Neural progenitor cell (in vitro differentiated cells): ENCODE results near the gene UTP15. TPM values are rescaled to one million over a fixed set of nuclear protein-coding genes. Genes with fewer than 3 reads are reported as not detected.

Experiments
- DNase-seq: peaks from one replicate; pipeline ENCODE4 v3.0.0-alpha.2; 2016; ENCODE audit warnings: low spot score
- H2AFZ ChIP-seq: fragments of 200-600 bp; sonication (generic); replicated peaks from 2 replicates; pipeline ENCODE4 v1.6.1; 2016; ENCODE audit warnings: antibody characterized with exemption
- H3F3A ChIP-seq: fragments of 200-600 bp; sonication (generic); 2 replicates; pipeline ENCODE4 v1.6.1; 2016; ENCODE audit warnings: antibody characterized with exemption, low read depth
- H3K27ac ChIP-seq: fragments of 200-600 bp; sonication (generic); 2 replicates; pipeline ENCODE4 v1.5.1; 2016; ENCODE audit warnings: mild to moderate bottlenecking
- H3K27me3 ChIP-seq: fragments of 200-600 bp; sonication (generic); 2 replicates; pipeline ENCODE4 v1.6.1; 2016; ENCODE audit warnings: mild to moderate bottlenecking, moderate library complexity
- H3K36me3 ChIP-seq: fragments of 200-600 bp; sonication (generic); 2 replicates; pipeline ENCODE4 v1.5.1; 2016
- H3K4me1 ChIP-seq: fragments of 200-600 bp; sonication (generic); 2 replicates; pipeline ENCODE4 v1.6.1; 2016; ENCODE audit warnings: mixed run types
- H3K4me2 ChIP-seq: fragments of 200-600 bp; sonication (generic); 2 replicates; pipeline ENCODE4 v1.6.1; 2016
- H3K4me3 ChIP-seq: fragments of 200-600 bp; sonication (generic); 2 replicates; pipeline ENCODE4 v1.5.1; 2016
- H3K79me2 ChIP-seq: fragments of 200-600 bp; sonication (generic); 2 replicates; pipeline ENCODE4 v1.6.1; 2016; ENCODE audit warnings: low read depth
- H3K9ac ChIP-seq: fragments of 200-600 bp; sonication (generic); 2 replicates; pipeline ENCODE4 v1.6.1; 2016
- H3K9me3 ChIP-seq: fragments of 200-600 bp; sonication (generic); 2 replicates; pipeline ENCODE4 v1.5.1; 2016; ENCODE audit warnings: low read depth
- H4K20me1 ChIP-seq: fragments of 200-600 bp; sonication (generic); 2 replicates; pipeline ENCODE4 v1.6.1; 2016; ENCODE audit warnings: low read depth
- H3K27ac Mint-ChIP-seq: 3 replicates; pipeline ENCODE4 v1.8.0; 2021; ENCODE audit warnings: mixed read lengths
- H3K27me3 Mint-ChIP-seq: 2 replicates; pipeline ENCODE4 v1.8.0; 2022; ENCODE audit warnings: low read depth, mild to moderate bottlenecking, inconsistent platforms, moderate library complexity, mixed read lengths; ENCODE audit not compliant: insufficient read depth
- H3K36me3 Mint-ChIP-seq: 3 replicates; pipeline ENCODE4 v1.8.0; 2021; ENCODE audit warnings: mixed read lengths
- H3K4me1 Mint-ChIP-seq: 3 replicates; pipeline ENCODE4 v1.8.0; 2021; ENCODE audit warnings: mixed read lengths
- H3K4me3 Mint-ChIP-seq: 3 replicates; pipeline ENCODE4 v1.8.0; 2021; ENCODE audit warnings: mild to moderate bottlenecking, moderate library complexity, mixed read lengths
- H3K9me3 Mint-ChIP-seq: 3 replicates; pipeline ENCODE4 v1.8.0; 2020; ENCODE audit warnings: mixed read lengths
- EZH2 ChIP-seq: fragments of 200-600 bp; sonication (generic); IDR thresholded peaks from 2 replicates; pipeline ENCODE4 v1.6.1; 2017; ENCODE audit warnings: antibody characterized with exemption, mild to moderate bottlenecking, moderate library complexity
- EZH2phosphoT487 ChIP-seq: fragments of 200-600 bp; sonication (generic); IDR thresholded peaks from 2 replicates; pipeline ENCODE4 v1.6.1; 2017; ENCODE audit warnings: antibody characterized with exemption
- total RNA-seq: library from RNA; depleted of rRNA; stranded (reverse); fragments of >200 nt; gene quantifications from 2 replicates; pipeline ENCODE4 v1.2.3, GENCODE V29; 2015; ENCODE audit warnings: low replicate concordance
- TF ChIP-seq, protein P1 (sequence below): fragments of 200-600 bp; sonication (generic); IDR thresholded peaks from 2 replicates; pipeline ENCODE4 v1.5.1; 2017; ENCODE audit warnings: antibody characterized with exemption, mild to moderate bottlenecking

UTP15 gene
- total RNA-seq, 1 donor from 2014 or later: 34.4 TPM

DNA sequence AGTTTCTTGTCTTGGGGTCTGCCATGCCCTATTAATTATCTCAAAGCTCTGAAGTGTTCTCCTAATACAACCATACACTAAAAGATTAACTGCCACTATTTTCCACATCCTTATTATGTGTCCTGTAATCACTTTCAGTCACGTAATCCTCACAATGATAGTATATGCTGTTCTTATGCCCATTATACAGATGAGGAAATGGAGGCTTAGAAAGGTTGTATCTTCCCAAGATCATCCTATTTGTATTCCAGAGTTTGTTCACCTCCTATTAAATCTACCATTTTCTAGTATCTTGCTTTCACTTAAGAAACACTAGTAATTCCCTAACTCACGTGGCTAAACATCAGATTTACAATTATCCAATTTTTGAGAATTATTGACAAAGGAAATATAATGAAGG, 57.5 kb downstream of the UTP15 start:
- no peak for DNase-seq
- no peak overlapping the region for H3K9ac ChIP-seq
- no peaks in the 10 kb centered on the region for H4K20me1 ChIP-seq
- Mint-ChIP-seq H3K27me3 (peaks cover 19% of the 10 kb centered on the region), H3K36me3 (no peaks in the 10 kb centered on the region), H3K9me3 (no peaks in the 10 kb centered on the region), H3K4me3 (no peak overlapping the region), H3K4me1 (peaks cover 3% of the 10 kb centered on the region), H3K27ac (no peak overlapping the region)
- H3K4me2 ChIP-seq: no peak overlapping the region
- H3K79me2 ChIP-seq: no peaks in the 10 kb centered on the region
- H2AFZ ChIP-seq: no peak overlapping the region
- H3K4me3 ChIP-seq: no peak overlapping the region
- H3K36me3 ChIP-seq: no peaks in the 10 kb centered on the region
- H3K27ac ChIP-seq: no peak overlapping the region
- peaks cover 49% of the 10 kb centered on the region for H3K27me3 ChIP-seq
- TF ChIP-seq EZH2phosphoT487 (no peak), EZH2 (no peak)
- TF ChIP-seq, protein P1, sequence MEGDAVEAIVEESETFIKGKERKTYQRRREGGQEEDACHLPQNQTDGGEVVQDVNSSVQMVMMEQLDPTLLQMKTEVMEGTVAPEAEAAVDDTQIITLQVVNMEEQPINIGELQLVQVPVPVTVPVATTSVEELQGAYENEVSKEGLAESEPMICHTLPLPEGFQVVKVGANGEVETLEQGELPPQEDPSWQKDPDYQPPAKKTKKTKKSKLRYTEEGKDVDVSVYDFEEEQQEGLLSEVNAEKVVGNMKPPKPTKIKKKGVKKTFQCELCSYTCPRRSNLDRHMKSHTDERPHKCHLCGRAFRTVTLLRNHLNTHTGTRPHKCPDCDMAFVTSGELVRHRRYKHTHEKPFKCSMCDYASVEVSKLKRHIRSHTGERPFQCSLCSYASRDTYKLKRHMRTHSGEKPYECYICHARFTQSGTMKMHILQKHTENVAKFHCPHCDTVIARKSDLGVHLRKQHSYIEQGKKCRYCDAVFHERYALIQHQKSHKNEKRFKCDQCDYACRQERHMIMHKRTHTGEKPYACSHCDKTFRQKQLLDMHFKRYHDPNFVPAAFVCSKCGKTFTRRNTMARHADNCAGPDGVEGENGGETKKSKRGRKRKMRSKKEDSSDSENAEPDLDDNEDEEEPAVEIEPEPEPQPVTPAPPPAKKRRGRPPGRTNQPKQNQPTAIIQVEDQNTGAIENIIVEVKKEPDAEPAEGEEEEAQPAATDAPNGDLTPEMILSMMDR: no peak
- peaks cover 17% of the 10 kb centered on the region for H3F3A ChIP-seq
- H3K9me3 ChIP-seq: no peaks in the 10 kb centered on the region
- H3K4me1 ChIP-seq: peaks cover 9% of the 10 kb centered on the region

DNA sequence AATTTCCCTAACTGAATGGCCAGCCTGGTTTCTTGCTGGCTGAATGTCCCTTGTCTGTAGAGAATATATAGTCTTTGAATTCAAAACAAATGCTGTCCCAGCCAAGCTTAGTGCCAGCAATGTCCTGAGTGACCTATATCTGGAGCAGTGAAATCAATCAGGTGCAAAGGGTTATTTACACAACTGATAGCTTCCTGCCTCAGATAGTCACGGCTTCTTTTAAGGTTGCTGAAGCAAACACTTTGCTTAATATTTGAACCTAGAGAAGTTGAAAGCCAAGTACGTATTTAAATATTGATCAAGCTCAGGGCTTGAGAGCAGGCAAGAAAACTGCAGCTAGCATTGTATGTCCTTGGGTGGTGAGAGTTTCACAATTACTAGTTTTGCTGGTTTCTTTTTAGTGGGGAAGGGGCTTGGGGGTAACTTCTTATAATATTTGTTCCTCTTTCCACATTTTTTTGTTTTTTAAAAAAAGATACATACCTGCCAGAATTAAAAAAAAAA, 58.4 kb downstream of the UTP15 start:
- no peaks in the 10 kb centered on the region for H4K20me1 ChIP-seq
- H3K9me3 ChIP-seq: no peaks in the 10 kb centered on the region
- H3K4me3 Mint-ChIP-seq: no peak overlapping the region
- no peaks in the 10 kb centered on the region for H3K36me3 Mint-ChIP-seq
- H3F3A ChIP-seq: peaks cover 17% of the 10 kb centered on the region
- H3K79me2 ChIP-seq: no peaks in the 10 kb centered on the region
- no peak overlapping the region for H3K27ac Mint-ChIP-seq
- H3K9me3 Mint-ChIP-seq: no peaks in the 10 kb centered on the region
- H3K27ac ChIP-seq: no peak overlapping the region
- H3K36me3 ChIP-seq: no peaks in the 10 kb centered on the region
- DNase-seq: no peak
- peaks cover 26% of the 10 kb centered on the region for H3K27me3 Mint-ChIP-seq
- H3K4me2 ChIP-seq: no peak overlapping the region
- H3K4me3 ChIP-seq: no peak overlapping the region
- H3K27me3 ChIP-seq: peaks cover 57% of the 10 kb centered on the region
- no peak overlapping the region for H2AFZ ChIP-seq
- H3K4me1 ChIP-seq: peaks cover 9% of the 10 kb centered on the region
- peaks cover 3% of the 10 kb centered on the region for H3K4me1 Mint-ChIP-seq
- no peak overlapping the region for H3K9ac ChIP-seq
- TF ChIP-seq EZH2phosphoT487: no peak
- TF ChIP-seq, protein P1: no peak
- TF ChIP-seq EZH2: no peak

DNA sequence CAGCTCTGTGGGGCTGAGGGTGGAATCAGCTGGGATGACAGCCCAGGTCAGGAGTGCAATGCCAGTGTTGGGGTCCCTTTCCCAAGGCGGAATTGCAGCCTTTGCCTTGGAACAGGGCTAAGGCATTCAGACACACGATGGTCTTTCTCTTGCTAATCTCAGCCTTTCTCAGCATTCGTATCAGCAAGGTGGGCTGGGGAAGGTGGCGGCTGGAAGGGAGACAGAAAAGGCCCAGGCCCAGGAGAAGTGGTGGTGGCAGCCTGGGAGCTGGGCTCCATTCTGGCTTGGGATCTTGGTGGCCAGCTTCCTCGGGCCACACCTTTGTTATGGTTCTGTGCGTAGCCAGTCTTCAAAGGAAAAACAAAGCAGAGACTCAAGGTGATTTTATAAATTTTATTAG, 59.3 kb downstream of the UTP15 start:
- no peak overlapping the region for H3K4me2 ChIP-seq
- no peak overlapping the region for H2AFZ ChIP-seq
- TF ChIP-seq, protein P1: no peak
- no peak for TF ChIP-seq EZH2
- no peak for TF ChIP-seq EZH2phosphoT487

More for the DNA sequence above, 59.3 kb downstream of the UTP15 start:
- DNase-seq: no peak
- H3K9ac ChIP-seq: no peak overlapping the region
- H4K20me1 ChIP-seq: no peaks in the 10 kb centered on the region
- peaks cover 67% of the 10 kb centered on the region for H3K27me3 ChIP-seq
- Mint-ChIP-seq H3K4me3 (peak overlapping the region; percentile 68), H3K9me3 (no peaks in the 10 kb centered on the region), H3K36me3 (no peaks in the 10 kb centered on the region), H3K27me3 (peaks cover 29% of the 10 kb centered on the region), H3K4me1 (peaks cover 3% of the 10 kb centered on the region), H3K27ac (no peak overlapping the region)
- H3K9me3 ChIP-seq: no peaks in the 10 kb centered on the region
- no peak overlapping the region for H3K4me3 ChIP-seq
- peaks cover 17% of the 10 kb centered on the region for H3F3A ChIP-seq
- no peaks in the 10 kb centered on the region for H3K79me2 ChIP-seq
- peaks cover 9% of the 10 kb centered on the region for H3K4me1 ChIP-seq
- no peaks in the 10 kb centered on the region for H3K36me3 ChIP-seq
- no peak overlapping the region for H3K27ac ChIP-seq
